NCI-H748 (cell line): Measurements from ENCODE around the gene SLCO4C1.

ENCODE experiments used
- DNase-seq: peaks from one replicate; lab custom pipeline; 2025; ENCODE audit not compliant: unreplicated experiment; lab: John Stamatoyannopoulos, UW

SLCO4C1 gene

GRCh38 chr5:102271759-102272158 is 24.3 kb downstream of the SLCO4C1 start:
- peak; percentile 12 for DNase-seq

GRCh38 chr5:102270036-102270435 is 26.0 kb downstream of the SLCO4C1 start:
- no peak for DNase-seq

GRCh38 chr5:102262688-102263087 is 33.4 kb downstream of the SLCO4C1 start:
- no peak for DNase-seq

- DNase-seq: no peak
Measured at GRCh38 chr5:102249381-102249780, 46.7 kb downstream of the SLCO4C1 start.

GRCh38 chr5:102243213-102243612 is 52.9 kb downstream of the SLCO4C1 start:
- no peak for DNase-seq

GRCh38 chr5:102241809-102242421 is 54.2 kb downstream of the SLCO4C1 start:
- no peak for DNase-seq

- DNase-seq: no peak
Measured at GRCh38 chr5:102231693-102232619, 64.1 kb downstream of the SLCO4C1 start.

GRCh38 chr5:102229685-102230084 is 66.4 kb downstream of the SLCO4C1 start:
- DNase-seq: no peak

- no peak for DNase-seq
Measured at GRCh38 chr5:102226321-102226720, 69.8 kb downstream of the SLCO4C1 start.

GRCh38 chr5:102223542-102224477 is 72.3 kb downstream of the SLCO4C1 start:
- DNase-seq: peak; percentile 75

- peak; percentile 90 for DNase-seq
Measured at GRCh38 chr5:102222772-102223171, 73.3 kb downstream of the SLCO4C1 start.

GRCh38 chr5:102221949-102222348 is 74.1 kb downstream of the SLCO4C1 start:
- DNase-seq: no peak

GRCh38 chr5:102218159-102218558 is 77.9 kb downstream of the SLCO4C1 start:
- DNase-seq: peak; percentile 33

- DNase-seq: peak; percentile 5
Measured at GRCh38 chr5:102216678-102217077, 79.4 kb downstream of the SLCO4C1 start.

GRCh38 chr5:102211165-102211564 is 84.9 kb downstream of the SLCO4C1 start:
- no peak for DNase-seq

- DNase-seq: no peak
Measured at GRCh38 chr5:102200861-102201260, 95.2 kb downstream of the SLCO4C1 start.

- DNase-seq: no peak
Measured at GRCh38 chr5:102196481-102196880, 99.6 kb downstream of the SLCO4C1 start.
